ENCODE data around the gene EXO1.

The EXO1 gene

DNA sequence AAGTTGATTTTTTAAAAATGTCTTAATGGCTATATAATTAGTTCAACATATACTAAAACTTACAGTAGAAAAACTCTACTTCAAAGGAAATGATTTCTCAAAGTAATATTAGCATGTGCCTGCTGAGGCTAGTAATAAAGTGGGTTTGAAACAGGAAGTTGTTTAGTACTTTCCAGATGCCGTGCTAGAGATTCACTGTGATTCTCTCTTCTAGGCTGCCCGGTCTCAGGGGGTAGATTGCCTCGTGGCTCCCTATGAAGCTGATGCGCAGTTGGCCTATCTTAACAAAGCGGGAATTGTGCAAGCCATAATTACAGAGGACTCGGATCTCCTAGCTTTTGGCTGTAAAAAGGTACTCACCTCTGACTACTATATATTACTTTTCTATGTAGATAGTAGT, 9.1 kb downstream of the EXO1 start:
- Histone ChIP-seq H3K4me1 (ENCODE audit: insufficient read depth, low read length, poor library complexity, severe bottlenecking) (no peaks in the 10 kb centered on the region), H3K9ac (ENCODE audit: low read depth, low read length, poor library complexity, severe bottlenecking) (no peak overlapping the region), H3K79me2 (ENCODE audit: insufficient read depth, low read length) (peaks cover 6% of the 10 kb centered on the region; the same call in 1 of the 2 replicates), H3K9me3 (ENCODE audit: insufficient read depth, low read depth, low read length) (no peaks in the 10 kb centered on the region), H3K9me2 (replicated peaks; ENCODE audit: low read depth, low read length) (no peaks in the 10 kb centered on the region), H3K36me3 (ENCODE audit: insufficient read depth, low read length) (peaks cover 55% of the 10 kb centered on the region), H3F3A (ENCODE audit: low read depth) (no peaks in the 10 kb centered on the region; the same call in 1 of the 2 replicates), H3K4me2 (ENCODE audit: low read depth, low read length, poor library complexity, severe bottlenecking) (peak overlapping the region; percentile 26), H4K20me1 (ENCODE audit: insufficient read depth, low read length, poor library complexity, severe bottlenecking) (peaks cover 9% of the 10 kb centered on the region), H3K27me3 (ENCODE audit: insufficient read depth, low read length, poor library complexity, severe bottlenecking) (no peaks in the 10 kb centered on the region), H3K4me3 (ENCODE audit: low read length, poor library complexity, severe bottlenecking) (no peak overlapping the region), H2AFZ (ENCODE audit: low read length) (no peak overlapping the region)
- no peak for TF ChIP-seq EZH2phosphoT487 (IDR thresholded peaks at IDR 0.05; ENCODE audit: borderline replicate concordance)
- TF ChIP-seq CTCF (conservative IDR thresholded peaks at IDR 0.05; ENCODE audit: low read length): no peak

GRCh38 chr1:241860922-241861321, 12.9 kb downstream of the EXO1 start:
- Histone ChIP-seq H3F3A (ENCODE audit: low read depth) (no peaks in the 10 kb centered on the region; the same call in 1 of the 2 replicates), H3K4me3 (ENCODE audit: low read length, poor library complexity, severe bottlenecking) (no peak overlapping the region), H3K9me2 (replicated peaks; ENCODE audit: low read depth, low read length) (no peaks in the 10 kb centered on the region), H3K9ac (ENCODE audit: low read depth, low read length, poor library complexity, severe bottlenecking) (no peak overlapping the region), H3K27me3 (ENCODE audit: insufficient read depth, low read length, poor library complexity, severe bottlenecking) (no peaks in the 10 kb centered on the region), H3K4me2 (ENCODE audit: low read depth, low read length, poor library complexity, severe bottlenecking) (no peak overlapping the region), H3K36me3 (ENCODE audit: insufficient read depth, low read length) (peaks cover 56% of the 10 kb centered on the region), H4K20me1 (ENCODE audit: insufficient read depth, low read length, poor library complexity, severe bottlenecking) (peaks cover 9% of the 10 kb centered on the region), H2AFZ (ENCODE audit: low read length) (no peak overlapping the region), H3K79me2 (ENCODE audit: insufficient read depth, low read length) (peaks cover 6% of the 10 kb centered on the region; the same call in 1 of the 2 replicates), H3K4me1 (ENCODE audit: insufficient read depth, low read length, poor library complexity, severe bottlenecking) (no peaks in the 10 kb centered on the region), H3K9me3 (ENCODE audit: insufficient read depth, low read depth, low read length) (no peaks in the 10 kb centered on the region)
- TF ChIP-seq EZH2phosphoT487 (IDR thresholded peaks at IDR 0.05; ENCODE audit: borderline replicate concordance): no peak
- no peak for TF ChIP-seq CTCF (conservative IDR thresholded peaks at IDR 0.05; ENCODE audit: low read length)

- Histone ChIP-seq H2AFZ (ENCODE audit: low read length) (no peak overlapping the region), H3K4me2 (ENCODE audit: low read depth, low read length, poor library complexity, severe bottlenecking) (no peak overlapping the region), H4K20me1 (ENCODE audit: insufficient read depth, low read length, poor library complexity, severe bottlenecking) (no peaks in the 10 kb centered on the region), H3K9me3 (ENCODE audit: insufficient read depth, low read depth, low read length) (no peaks in the 10 kb centered on the region), H3K4me3 (ENCODE audit: low read length, poor library complexity, severe bottlenecking) (no peak overlapping the region), H3K27me3 (ENCODE audit: insufficient read depth, low read length, poor library complexity, severe bottlenecking) (no peaks in the 10 kb centered on the region), H3K4me1 (ENCODE audit: insufficient read depth, low read length, poor library complexity, severe bottlenecking) (no peaks in the 10 kb centered on the region), H3K36me3 (ENCODE audit: insufficient read depth, low read length) (peaks cover 32% of the 10 kb centered on the region; the same call in 1 of the 2 replicates), H3K79me2 (ENCODE audit: insufficient read depth, low read length) (no peaks in the 10 kb centered on the region), H3K9ac (ENCODE audit: low read depth, low read length, poor library complexity, severe bottlenecking) (no peak overlapping the region), H3K9me2 (replicated peaks; ENCODE audit: low read depth, low read length) (no peaks in the 10 kb centered on the region), H3F3A (ENCODE audit: low read depth) (no peaks in the 10 kb centered on the region)
- no peak for TF ChIP-seq EZH2phosphoT487 (IDR thresholded peaks at IDR 0.05; ENCODE audit: borderline replicate concordance)
- TF ChIP-seq CTCF (conservative IDR thresholded peaks at IDR 0.05; ENCODE audit: low read length): no peak
Measured at GRCh38 chr1:241869022-241869421, 21.0 kb downstream of the EXO1 start.

Measured in Loucy (cell line).